Caco-2 (cell line): ENCODE measurements around the gene ZNF407. TPM values are rescaled to one million over a fixed set of nuclear protein-coding genes. Genes with fewer than 3 reads are reported as not detected.

ENCODE experiments used
- BruUV-seq: library from RNA; stranded (reverse); fragments of 400-500 nt; replicated peaks from 2 replicates; lab custom pipeline; 2021; lab: Mats Ljungman, UMichigan
- CTCF ChIA-PET: fragments of 300-600 bp; sonication (Branson Sonifier 250); formaldehyde crosslinking; loops from one replicate; lab custom pipeline; 2022; ENCODE audit warnings: antibody characterized with exemption; lab: Charles Lee
- POLR2A ChIA-PET: fragments of 300-600 bp; sonication (Branson Sonifier 250); formaldehyde crosslinking; loops from one replicate; lab custom pipeline; 2022; ENCODE audit warnings: antibody characterized with exemption; lab: Charles Lee
- DNase-seq, 2 experiments: peaks; one replicate each; pipeline versions ENCODE4 v3.0.0 to v3.0.0-alpha.2; 2020 to 2022
- H3K27me3 ChIP-seq: replicated peaks from 2 replicates; pipeline ENCODE4 v1.6.0; 2011; ENCODE audit warnings: low read length; ENCODE audit not compliant: control insufficient read depth, insufficient read depth
- H3K36me3 ChIP-seq: 2 replicates; pipeline ENCODE4 v1.5.1; 2011; ENCODE audit warnings: low read length; ENCODE audit not compliant: control insufficient read depth, insufficient read depth
- H3K4me1 ChIP-seq: fragments of 250-450 bp; sonication (Bioruptor Pico); 2 replicates; pipeline ENCODE4 v1.5.1; 2020; ENCODE audit warnings: mild to moderate bottlenecking
- H3K4me3 ChIP-seq: 2 replicates; pipeline ENCODE4 v1.5.1; 2011; ENCODE audit warnings: low read depth, mild to moderate bottlenecking, control low read depth, low read length
- H3K9me3 ChIP-seq: fragments of 250-450 bp; sonication (Bioruptor Pico); 2 replicates; pipeline ENCODE4 v1.5.1; 2020; ENCODE audit warnings: mild to moderate bottlenecking, moderate library complexity
- H3K27ac Mint-ChIP-seq: one replicate; pipeline ENCODE4 v1.8.0; 2022; ENCODE audit warnings: mixed read lengths; ENCODE audit not compliant: unreplicated experiment
- H3K27me3 Mint-ChIP-seq: one replicate; pipeline ENCODE4 v1.8.0; 2022; ENCODE audit warnings: mixed read lengths; ENCODE audit not compliant: insufficient read depth, unreplicated experiment
- H3K36me3 Mint-ChIP-seq: one replicate; pipeline ENCODE4 v1.8.0; 2022; ENCODE audit warnings: mild to moderate bottlenecking, mixed read lengths; ENCODE audit not compliant: insufficient read depth, unreplicated experiment
- H3K4me1 Mint-ChIP-seq: one replicate; pipeline ENCODE4 v1.8.0; 2022; ENCODE audit warnings: low read depth, mixed read lengths; ENCODE audit not compliant: unreplicated experiment
- H3K4me3 Mint-ChIP-seq: one replicate; pipeline ENCODE4 v1.8.0; 2022; ENCODE audit warnings: mild to moderate bottlenecking, moderate library complexity, mixed read lengths; ENCODE audit not compliant: unreplicated experiment
- H3K9me3 Mint-ChIP-seq: one replicate; pipeline ENCODE4 v1.8.0; 2022; ENCODE audit warnings: mixed read lengths; ENCODE audit not compliant: unreplicated experiment
- intact Hi-C: fragments of 100-400 bp; cut with micrococcal nuclease; formaldehyde crosslinking; loops from one replicate; pipeline ENCODE4 v1.10.0; 2022; ENCODE audit not compliant: unreplicated experiment
- total RNA-seq: library from RNA; stranded (reverse); gene quantifications from 2 replicates; pipeline ENCODE4 v1.2.3, GENCODE V29; 2022
- TF ChIP-seq, protein P1 (sequence below), 2 experiments: fragments of 200-600 bp in 1 of 2; IDR thresholded peaks; 1 replicate in 1 of 2; 2 replicates in 1 of 2; pipeline versions ENCODE4 v1.5.1 to v1.8.0; 2011 to 2022; ENCODE audit warnings: antibody characterized with exemption in 1 of 2, control low read depth in 1 of 2, inconsistent platforms in 1 of 2, low read depth in 1 of 2, low read length in 1 of 2, mild to moderate bottlenecking in 1 of 2, moderate library complexity in 1 of 2; ENCODE audit not compliant: insufficient read depth in 1 of 2, severe bottlenecking in 1 of 2, unreplicated experiment in 1 of 2

ZNF407 gene
- total RNA-seq, 1 experiment from 2014 or later: 4.7 TPM

DNA sequence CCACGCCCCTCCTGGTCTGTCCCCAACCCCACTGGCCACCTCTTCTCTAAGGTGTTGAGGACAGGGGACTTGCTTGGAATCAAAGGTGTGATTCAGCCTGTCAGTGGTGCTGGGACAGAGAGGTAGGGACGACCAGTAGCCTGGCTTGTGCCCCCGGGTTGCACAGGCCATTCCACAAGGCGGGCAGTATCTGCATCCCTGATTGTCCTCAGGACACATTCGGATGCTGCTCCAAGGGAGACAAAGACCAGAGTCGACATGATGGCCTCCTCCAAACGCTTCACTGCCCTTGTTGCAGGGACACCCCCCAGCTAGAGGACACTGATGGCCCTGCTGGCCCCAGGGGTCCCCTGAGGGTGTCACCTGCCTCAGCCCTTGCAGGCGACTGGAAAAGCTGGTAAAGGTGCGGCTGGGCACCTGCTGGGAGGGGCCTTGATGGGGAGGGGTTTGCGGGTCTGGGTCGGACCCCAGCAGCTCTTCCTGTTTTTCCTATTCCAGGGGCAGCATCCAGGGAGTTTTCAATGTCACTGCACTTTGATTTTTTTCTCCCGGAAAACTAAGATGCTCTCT lies 513.3 kb downstream of the ZNF407 start:
- no peak overlapping the region for H3K4me3 Mint-ChIP-seq
- Histone ChIP-seq H3K4me3 (no peak overlapping the region), H3K9me3 (no peaks in the 10 kb centered on the region), H3K27me3 (no peaks in the 10 kb centered on the region), H3K4me1 (no peaks in the 10 kb centered on the region), H3K36me3 (no peaks in the 10 kb centered on the region)
- H3K27ac Mint-ChIP-seq: no peak overlapping the region
- intact Hi-C loops: no loop called here
- POLR2A ChIA-PET: no interaction called here
- no peaks in the 10 kb centered on the region for H3K4me1 Mint-ChIP-seq
- no peak for DNase-seq
- BruUV-seq: no TSS peak
- CTCF ChIA-PET: no interaction called here
- H3K9me3 Mint-ChIP-seq: no peaks in the 10 kb centered on the region
- no peaks in the 10 kb centered on the region for H3K36me3 Mint-ChIP-seq
- H3K27me3 Mint-ChIP-seq: no peaks in the 10 kb centered on the region
- TF ChIP-seq, protein P1, sequence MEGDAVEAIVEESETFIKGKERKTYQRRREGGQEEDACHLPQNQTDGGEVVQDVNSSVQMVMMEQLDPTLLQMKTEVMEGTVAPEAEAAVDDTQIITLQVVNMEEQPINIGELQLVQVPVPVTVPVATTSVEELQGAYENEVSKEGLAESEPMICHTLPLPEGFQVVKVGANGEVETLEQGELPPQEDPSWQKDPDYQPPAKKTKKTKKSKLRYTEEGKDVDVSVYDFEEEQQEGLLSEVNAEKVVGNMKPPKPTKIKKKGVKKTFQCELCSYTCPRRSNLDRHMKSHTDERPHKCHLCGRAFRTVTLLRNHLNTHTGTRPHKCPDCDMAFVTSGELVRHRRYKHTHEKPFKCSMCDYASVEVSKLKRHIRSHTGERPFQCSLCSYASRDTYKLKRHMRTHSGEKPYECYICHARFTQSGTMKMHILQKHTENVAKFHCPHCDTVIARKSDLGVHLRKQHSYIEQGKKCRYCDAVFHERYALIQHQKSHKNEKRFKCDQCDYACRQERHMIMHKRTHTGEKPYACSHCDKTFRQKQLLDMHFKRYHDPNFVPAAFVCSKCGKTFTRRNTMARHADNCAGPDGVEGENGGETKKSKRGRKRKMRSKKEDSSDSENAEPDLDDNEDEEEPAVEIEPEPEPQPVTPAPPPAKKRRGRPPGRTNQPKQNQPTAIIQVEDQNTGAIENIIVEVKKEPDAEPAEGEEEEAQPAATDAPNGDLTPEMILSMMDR (IDR thresholded peaks at IDR 0.05; ENCODE audit: insufficient read depth in 1 of 2, low read depth in 1 of 2, low read length in 1 of 2, severe bottlenecking in 1 of 2, unreplicated experiment in 1 of 2): no peak

DNA sequence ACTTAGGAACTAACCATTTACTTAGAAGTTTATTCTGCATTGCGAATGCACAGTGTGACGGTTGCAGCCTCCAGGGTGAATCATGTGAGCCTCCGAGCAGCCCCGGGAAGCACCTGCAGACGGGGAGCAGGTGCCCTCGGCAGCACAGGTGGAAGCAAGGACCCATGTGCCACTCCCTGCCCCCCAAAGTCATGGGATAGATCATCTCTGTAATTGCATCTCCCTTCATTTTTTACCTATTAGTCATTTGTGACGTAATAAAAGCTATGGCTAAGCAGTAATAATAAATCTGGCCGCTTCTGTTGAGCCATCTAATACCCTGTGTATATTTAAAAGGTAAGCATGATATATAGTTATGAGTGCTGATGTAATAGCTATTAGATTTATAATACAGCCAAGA lies 514.1 kb downstream of the ZNF407 start:
- H3K4me1 Mint-ChIP-seq: no peaks in the 10 kb centered on the region
- TF ChIP-seq, protein P1 (IDR thresholded peaks at IDR 0.05; ENCODE audit: insufficient read depth in 1 of 2, low read depth in 1 of 2, low read length in 1 of 2, severe bottlenecking in 1 of 2, unreplicated experiment in 1 of 2): no peak

DNA sequence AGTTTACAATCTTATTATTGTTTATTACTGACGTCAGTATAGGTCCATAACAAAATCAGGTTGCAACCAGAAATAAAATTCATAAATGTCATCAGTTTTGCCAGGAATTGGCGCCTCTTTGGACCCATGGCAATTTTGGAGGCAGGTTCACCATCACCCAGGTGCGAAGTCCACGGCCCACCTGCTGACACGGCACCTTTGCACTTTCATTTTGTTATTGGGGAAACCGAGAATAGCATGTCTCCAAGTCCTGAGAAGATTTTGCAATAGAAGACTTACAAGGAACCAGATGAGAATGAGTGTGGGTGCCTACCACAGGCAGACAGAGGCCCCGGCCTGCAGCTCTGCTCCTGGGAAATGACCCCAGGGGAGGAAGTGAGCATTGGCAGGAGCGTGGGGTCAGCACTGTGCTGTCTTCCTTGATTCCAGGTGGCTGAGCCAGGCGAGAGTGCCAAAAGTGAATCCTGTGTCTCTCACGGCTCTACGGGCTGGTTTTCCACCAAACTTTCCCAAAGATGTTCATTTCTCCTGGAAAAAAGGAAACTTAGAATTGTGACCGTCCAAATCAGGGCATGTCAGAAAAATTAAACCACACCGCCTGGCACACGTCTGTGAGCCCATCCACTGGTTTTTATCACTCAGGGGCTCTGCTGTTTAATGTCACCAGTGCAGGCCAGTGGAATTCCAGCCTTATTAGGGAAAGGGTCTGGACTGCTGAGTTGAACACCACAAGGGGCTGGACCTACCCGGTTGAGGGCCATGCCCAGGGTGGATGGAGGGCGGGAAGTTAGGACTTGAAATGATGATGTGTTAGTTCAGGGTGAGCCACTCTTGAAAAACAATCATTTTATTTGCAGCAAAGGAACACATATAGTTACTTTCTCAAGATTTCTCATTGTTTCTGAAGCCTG lies 514.8 kb downstream of the ZNF407 start:
- POLR2A ChIA-PET: no interaction called here
- Mint-ChIP-seq H3K4me3 (no peak overlapping the region), H3K36me3 (no peaks in the 10 kb centered on the region), H3K9me3 (no peaks in the 10 kb centered on the region), H3K27ac (no peak overlapping the region), H3K27me3 (no peaks in the 10 kb centered on the region), H3K4me1 (no peaks in the 10 kb centered on the region)
- Histone ChIP-seq H3K36me3 (no peaks in the 10 kb centered on the region), H3K4me3 (no peak overlapping the region), H3K27me3 (no peaks in the 10 kb centered on the region), H3K4me1 (no peaks in the 10 kb centered on the region), H3K9me3 (no peaks in the 10 kb centered on the region)
- no peak for DNase-seq
- TF ChIP-seq, protein P1 (IDR thresholded peaks at IDR 0.05; ENCODE audit: insufficient read depth in 1 of 2, low read depth in 1 of 2, low read length in 1 of 2, severe bottlenecking in 1 of 2, unreplicated experiment in 1 of 2): no peak
- BruUV-seq: no TSS peak
- intact Hi-C loops: no loop called here
- CTCF ChIA-PET: no interaction called here

More for the DNA sequence above, 514.1 kb downstream of the ZNF407 start:
- ChIA-PET CTCF (no interaction called here), POLR2A (no interaction called here)
- H3K27ac Mint-ChIP-seq: no peak overlapping the region
- H3K4me3 ChIP-seq: no peak overlapping the region
- no peaks in the 10 kb centered on the region for H3K27me3 Mint-ChIP-seq
- no peaks in the 10 kb centered on the region for H3K9me3 Mint-ChIP-seq
- no peak overlapping the region for H3K4me3 Mint-ChIP-seq
- no peaks in the 10 kb centered on the region for H3K27me3 ChIP-seq
- BruUV-seq: no TSS peak
- no peak for DNase-seq
- H3K36me3 ChIP-seq: no peaks in the 10 kb centered on the region
- no peaks in the 10 kb centered on the region for H3K36me3 Mint-ChIP-seq
- no peaks in the 10 kb centered on the region for H3K4me1 ChIP-seq
- no peaks in the 10 kb centered on the region for H3K9me3 ChIP-seq
- intact Hi-C loops: no loop called here
